A549 (cell line): ENCODE measurements around the gene CUL1.

ENCODE experiments used
- CBX2 ChIP-seq: fragments of 200-600 bp; sonication (generic); IDR thresholded peaks from 2 replicates; pipeline ENCODE4 v1.6.1; 2016; ENCODE audit warnings: low read depth, mild to moderate bottlenecking, borderline replicate concordance
- CHD2 ChIP-seq: fragments of 150-350 bp; IDR thresholded peaks from 2 replicates; pipeline ENCODE4 v1.6.1; 2014; ENCODE audit warnings: low read length; ENCODE audit not compliant: partially characterized antibody
- EP300 ChIP-seq, 2 experiments: fragments of >200 bp; sonication (Bioruptor Twin); formaldehyde crosslinking; IDR thresholded peaks; 2 replicates in 1 of 2; 3 replicates in 1 of 2; pipeline ENCODE4 v1.6.1; 2016 to 2017
- KDM1A ChIP-seq: fragments of 200-600 bp; sonication (generic); IDR thresholded peaks from 2 replicates; pipeline ENCODE4 v1.6.1; 2016; ENCODE audit warnings: low read depth, mild to moderate bottlenecking
- TP53 ChIP-seq: fragments of 250-450 bp; sonication (Bioruptor Pico); IDR thresholded peaks from 2 replicates; pipeline ENCODE4 v1.5.0; 2021; ENCODE audit warnings: mild to moderate bottlenecking, moderate library complexity
- TF ChIP-seq, protein P1 (sequence below): fragments of >200 bp; sonication (Bioruptor Twin); formaldehyde crosslinking; IDR thresholded peaks from 3 replicates; pipeline ENCODE4 v1.5.1; 2016
- TF ChIP-seq, protein P2 (sequence below): fragments of 200-600 bp; sonication (generic); IDR thresholded peaks from 2 replicates; pipeline ENCODE4 v1.6.1; 2016; ENCODE audit warnings: antibody characterized with exemption, mild to moderate bottlenecking, moderate library complexity
- TF ChIP-seq, protein P3 (sequence below): IDR thresholded peaks from 2 replicates; pipeline ENCODE4 v1.6.1; 2012
- TF ChIP-seq, protein P4 (sequence below): fragments of 250-450 bp; sonication (Bioruptor Pico); IDR thresholded peaks from 2 replicates; pipeline ENCODE4 v1.5.0; 2021; ENCODE audit warnings: mild to moderate bottlenecking, moderate library complexity, borderline replicate concordance

DNA sequence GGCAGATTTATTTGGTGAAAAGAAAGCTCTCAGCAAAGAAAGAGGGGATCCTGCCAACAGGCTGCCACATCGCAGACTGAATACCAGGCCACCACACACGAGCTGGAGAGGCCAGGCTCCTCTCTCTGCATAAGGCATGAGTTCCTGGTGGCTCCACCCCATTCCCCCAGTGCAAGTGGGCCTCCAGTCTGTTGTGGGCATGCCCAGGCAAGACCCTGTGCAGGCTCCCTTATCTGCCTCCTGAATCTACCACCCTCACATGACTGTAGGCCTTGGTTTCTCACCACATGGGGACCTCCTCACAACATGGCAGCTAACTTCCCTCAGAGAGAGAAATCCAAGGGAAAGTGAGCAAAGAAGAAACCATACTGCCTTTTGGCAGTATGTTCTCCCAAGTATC lies 26.7 kb upstream of the CUL1 start:
- TF ChIP-seq EP300 (IDR thresholded peaks at IDR 0.05): no peak
- TF ChIP-seq, protein P1, sequence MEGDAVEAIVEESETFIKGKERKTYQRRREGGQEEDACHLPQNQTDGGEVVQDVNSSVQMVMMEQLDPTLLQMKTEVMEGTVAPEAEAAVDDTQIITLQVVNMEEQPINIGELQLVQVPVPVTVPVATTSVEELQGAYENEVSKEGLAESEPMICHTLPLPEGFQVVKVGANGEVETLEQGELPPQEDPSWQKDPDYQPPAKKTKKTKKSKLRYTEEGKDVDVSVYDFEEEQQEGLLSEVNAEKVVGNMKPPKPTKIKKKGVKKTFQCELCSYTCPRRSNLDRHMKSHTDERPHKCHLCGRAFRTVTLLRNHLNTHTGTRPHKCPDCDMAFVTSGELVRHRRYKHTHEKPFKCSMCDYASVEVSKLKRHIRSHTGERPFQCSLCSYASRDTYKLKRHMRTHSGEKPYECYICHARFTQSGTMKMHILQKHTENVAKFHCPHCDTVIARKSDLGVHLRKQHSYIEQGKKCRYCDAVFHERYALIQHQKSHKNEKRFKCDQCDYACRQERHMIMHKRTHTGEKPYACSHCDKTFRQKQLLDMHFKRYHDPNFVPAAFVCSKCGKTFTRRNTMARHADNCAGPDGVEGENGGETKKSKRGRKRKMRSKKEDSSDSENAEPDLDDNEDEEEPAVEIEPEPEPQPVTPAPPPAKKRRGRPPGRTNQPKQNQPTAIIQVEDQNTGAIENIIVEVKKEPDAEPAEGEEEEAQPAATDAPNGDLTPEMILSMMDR: no peak
- TF ChIP-seq, protein P2, sequence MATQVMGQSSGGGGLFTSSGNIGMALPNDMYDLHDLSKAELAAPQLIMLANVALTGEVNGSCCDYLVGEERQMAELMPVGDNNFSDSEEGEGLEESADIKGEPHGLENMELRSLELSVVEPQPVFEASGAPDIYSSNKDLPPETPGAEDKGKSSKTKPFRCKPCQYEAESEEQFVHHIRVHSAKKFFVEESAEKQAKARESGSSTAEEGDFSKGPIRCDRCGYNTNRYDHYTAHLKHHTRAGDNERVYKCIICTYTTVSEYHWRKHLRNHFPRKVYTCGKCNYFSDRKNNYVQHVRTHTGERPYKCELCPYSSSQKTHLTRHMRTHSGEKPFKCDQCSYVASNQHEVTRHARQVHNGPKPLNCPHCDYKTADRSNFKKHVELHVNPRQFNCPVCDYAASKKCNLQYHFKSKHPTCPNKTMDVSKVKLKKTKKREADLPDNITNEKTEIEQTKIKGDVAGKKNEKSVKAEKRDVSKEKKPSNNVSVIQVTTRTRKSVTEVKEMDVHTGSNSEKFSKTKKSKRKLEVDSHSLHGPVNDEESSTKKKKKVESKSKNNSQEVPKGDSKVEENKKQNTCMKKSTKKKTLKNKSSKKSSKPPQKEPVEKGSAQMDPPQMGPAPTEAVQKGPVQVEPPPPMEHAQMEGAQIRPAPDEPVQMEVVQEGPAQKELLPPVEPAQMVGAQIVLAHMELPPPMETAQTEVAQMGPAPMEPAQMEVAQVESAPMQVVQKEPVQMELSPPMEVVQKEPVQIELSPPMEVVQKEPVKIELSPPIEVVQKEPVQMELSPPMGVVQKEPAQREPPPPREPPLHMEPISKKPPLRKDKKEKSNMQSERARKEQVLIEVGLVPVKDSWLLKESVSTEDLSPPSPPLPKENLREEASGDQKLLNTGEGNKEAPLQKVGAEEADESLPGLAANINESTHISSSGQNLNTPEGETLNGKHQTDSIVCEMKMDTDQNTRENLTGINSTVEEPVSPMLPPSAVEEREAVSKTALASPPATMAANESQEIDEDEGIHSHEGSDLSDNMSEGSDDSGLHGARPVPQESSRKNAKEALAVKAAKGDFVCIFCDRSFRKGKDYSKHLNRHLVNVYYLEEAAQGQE: no peak
- TF ChIP-seq, protein P3, sequence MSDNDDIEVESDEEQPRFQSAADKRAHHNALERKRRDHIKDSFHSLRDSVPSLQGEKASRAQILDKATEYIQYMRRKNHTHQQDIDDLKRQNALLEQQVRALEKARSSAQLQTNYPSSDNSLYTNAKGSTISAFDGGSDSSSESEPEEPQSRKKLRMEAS: no peak
- TF ChIP-seq CHD2: no peak
- no peak for TF ChIP-seq TP53 (CRISPR knock-in tag)
- no peak for TF ChIP-seq KDM1A
- TF ChIP-seq, protein P4, sequence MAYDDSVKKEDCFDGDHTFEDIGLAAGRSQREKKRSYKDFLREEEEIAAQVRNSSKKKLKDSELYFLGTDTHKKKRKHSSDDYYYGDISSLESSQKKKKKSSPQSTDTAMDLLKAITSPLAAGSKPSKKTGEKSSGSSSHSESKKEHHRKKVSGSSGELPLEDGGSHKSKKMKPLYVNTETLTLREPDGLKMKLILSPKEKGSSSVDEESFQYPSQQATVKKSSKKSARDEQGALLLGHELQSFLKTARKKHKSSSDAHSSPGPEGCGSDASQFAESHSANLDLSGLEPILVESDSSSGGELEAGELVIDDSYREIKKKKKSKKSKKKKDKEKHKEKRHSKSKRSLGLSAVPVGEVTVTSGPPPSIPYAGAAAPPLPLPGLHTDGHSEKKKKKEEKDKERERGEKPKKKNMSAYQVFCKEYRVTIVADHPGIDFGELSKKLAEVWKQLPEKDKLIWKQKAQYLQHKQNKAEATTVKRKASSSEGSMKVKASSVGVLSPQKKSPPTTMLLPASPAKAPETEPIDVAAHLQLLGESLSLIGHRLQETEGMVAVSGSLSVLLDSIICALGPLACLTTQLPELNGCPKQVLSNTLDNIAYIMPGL (CRISPR knock-in tag): no peak
- TF ChIP-seq CBX2: no peak
